Chondrocyte (in vitro differentiated cells): Measurements from ENCODE around the gene GADD45GIP1. TPM values are rescaled to one million over a fixed set of nuclear protein-coding genes. Genes with fewer than 3 reads are reported as not detected.

Experiments used
- DNase-seq: peaks from one replicate; pipeline ENCODE4 v3.0.0; 2021; ENCODE audit warnings: mixed read lengths, low spot score
- H3K27ac Mint-ChIP-seq: one replicate; pipeline ENCODE4 v1.8.0; 2021; ENCODE audit warnings: mild to moderate bottlenecking, moderate library complexity, mixed read lengths; ENCODE audit not compliant: unreplicated experiment
- H3K27me3 Mint-ChIP-seq: 2 replicates; pipeline ENCODE4 v1.8.0; 2021; ENCODE audit warnings: low read depth, mixed read lengths
- H3K36me3 Mint-ChIP-seq: 2 replicates; pipeline ENCODE4 v1.8.0; 2021; ENCODE audit warnings: low read depth, mixed read lengths
- H3K4me1 Mint-ChIP-seq: 2 replicates; pipeline ENCODE4 v1.8.0; 2021; ENCODE audit warnings: low read depth, mild to moderate bottlenecking, mixed read lengths
- H3K4me3 Mint-ChIP-seq: one replicate; pipeline ENCODE4 v1.8.0; 2021; ENCODE audit warnings: mild to moderate bottlenecking, moderate library complexity, mixed read lengths; ENCODE audit not compliant: unreplicated experiment
- H3K9me3 Mint-ChIP-seq: 2 replicates; pipeline ENCODE4 v1.8.0; 2021; ENCODE audit warnings: low read depth, mixed read lengths
- total RNA-seq: library from RNA; stranded (reverse); gene quantifications from 3 replicates; pipeline ENCODE4 v1.2.1, GENCODE V29; 2021
- TF ChIP-seq, protein P1 (sequence below): fragments of 200-600 bp; sonication (generic); IDR thresholded peaks from 2 replicates; pipeline ENCODE4 v1.5.0; 2021; ENCODE audit warnings: antibody characterized with exemption, mild to moderate bottlenecking, moderate library complexity

GADD45GIP1 gene
- total RNA-seq, 1 donor from 2014 or later, result 29.1 TPM

DNA sequence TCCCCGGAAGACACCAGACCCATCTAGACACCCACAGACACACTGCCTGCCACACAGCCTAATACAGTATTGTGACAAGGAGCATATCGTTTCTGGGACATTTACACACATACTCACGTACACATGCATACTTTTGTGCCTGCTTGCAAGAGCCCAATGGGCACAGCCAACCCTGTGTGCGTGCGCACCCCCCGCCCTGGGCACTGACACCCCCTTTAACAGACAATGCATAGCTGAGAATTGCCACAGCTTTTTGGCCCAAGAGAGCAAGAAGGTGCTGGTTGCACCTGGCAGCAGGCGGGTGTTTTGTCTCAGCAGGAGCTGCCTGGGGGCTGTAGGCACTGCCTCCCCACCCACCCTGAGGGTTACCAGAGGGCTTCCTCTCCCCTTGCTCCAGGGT lies 36.5 kb upstream of the GADD45GIP1 start:
- Mint-ChIP-seq H3K27ac (no peak overlapping the region), H3K36me3 (peaks cover 1% of the 10 kb centered on the region), H3K4me3 (no peak overlapping the region), H3K4me1 (peaks cover 23% of the 10 kb centered on the region), H3K27me3 (no peaks in the 10 kb centered on the region), H3K9me3 (no peaks in the 10 kb centered on the region)
- TF ChIP-seq, protein P1, sequence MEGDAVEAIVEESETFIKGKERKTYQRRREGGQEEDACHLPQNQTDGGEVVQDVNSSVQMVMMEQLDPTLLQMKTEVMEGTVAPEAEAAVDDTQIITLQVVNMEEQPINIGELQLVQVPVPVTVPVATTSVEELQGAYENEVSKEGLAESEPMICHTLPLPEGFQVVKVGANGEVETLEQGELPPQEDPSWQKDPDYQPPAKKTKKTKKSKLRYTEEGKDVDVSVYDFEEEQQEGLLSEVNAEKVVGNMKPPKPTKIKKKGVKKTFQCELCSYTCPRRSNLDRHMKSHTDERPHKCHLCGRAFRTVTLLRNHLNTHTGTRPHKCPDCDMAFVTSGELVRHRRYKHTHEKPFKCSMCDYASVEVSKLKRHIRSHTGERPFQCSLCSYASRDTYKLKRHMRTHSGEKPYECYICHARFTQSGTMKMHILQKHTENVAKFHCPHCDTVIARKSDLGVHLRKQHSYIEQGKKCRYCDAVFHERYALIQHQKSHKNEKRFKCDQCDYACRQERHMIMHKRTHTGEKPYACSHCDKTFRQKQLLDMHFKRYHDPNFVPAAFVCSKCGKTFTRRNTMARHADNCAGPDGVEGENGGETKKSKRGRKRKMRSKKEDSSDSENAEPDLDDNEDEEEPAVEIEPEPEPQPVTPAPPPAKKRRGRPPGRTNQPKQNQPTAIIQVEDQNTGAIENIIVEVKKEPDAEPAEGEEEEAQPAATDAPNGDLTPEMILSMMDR, result no peak
- DNase-seq, result no peak

DNA sequence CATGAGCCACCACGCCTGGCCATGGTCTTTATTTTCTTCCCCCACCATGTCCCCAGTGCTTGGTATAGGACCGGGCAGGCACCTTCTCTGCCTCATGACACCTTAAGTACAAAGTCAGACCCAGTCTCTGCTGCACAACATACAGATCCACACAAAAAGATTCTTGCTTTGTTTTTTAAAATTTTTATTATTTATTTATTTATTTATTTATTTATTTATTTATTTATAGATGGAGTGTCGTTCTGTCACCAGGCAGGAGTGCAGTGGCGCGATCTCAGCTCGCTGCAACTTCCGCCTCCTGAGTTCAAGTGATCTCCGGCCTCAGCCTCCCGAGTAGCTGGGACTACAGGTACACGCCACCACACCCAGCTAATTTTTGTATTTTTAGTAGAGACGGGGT lies 35.7 kb upstream of the GADD45GIP1 start:
- H3K4me1 Mint-ChIP-seq, result peaks cover 18% of the 10 kb centered on the region
- H3K4me3 Mint-ChIP-seq, result no peak overlapping the region
- no peaks in the 10 kb centered on the region for H3K9me3 Mint-ChIP-seq
- no peaks in the 10 kb centered on the region for H3K27me3 Mint-ChIP-seq
- TF ChIP-seq, protein P1, result no peak
- no peaks in the 10 kb centered on the region for H3K36me3 Mint-ChIP-seq
- no peak for DNase-seq
- no peak overlapping the region for H3K27ac Mint-ChIP-seq

DNA sequence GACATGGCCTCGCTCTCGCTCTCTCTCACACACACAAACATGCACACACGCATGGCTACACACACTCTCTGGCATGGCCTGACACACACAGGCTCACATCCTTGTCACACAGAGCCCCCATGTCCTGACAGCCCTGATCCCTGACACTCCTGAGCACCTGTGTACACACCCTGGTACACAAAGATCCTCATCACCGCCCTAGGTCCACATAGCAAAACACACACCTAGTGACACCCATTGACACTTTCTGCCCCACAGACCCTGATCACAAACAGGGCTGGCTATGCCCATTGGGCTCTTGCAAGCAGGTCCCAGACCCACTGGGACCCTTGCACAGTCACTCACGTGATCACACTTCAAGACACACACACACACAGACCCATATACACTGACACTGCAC lies 34.3 kb upstream of the GADD45GIP1 start:
- Mint-ChIP-seq H3K27me3 (no peaks in the 10 kb centered on the region), H3K27ac (no peak overlapping the region), H3K4me3 (no peak overlapping the region), H3K36me3 (no peaks in the 10 kb centered on the region), H3K9me3 (no peaks in the 10 kb centered on the region), H3K4me1 (peaks cover 7% of the 10 kb centered on the region)
- TF ChIP-seq, protein P1, result no peak
- DNase-seq, result no peak

DNA sequence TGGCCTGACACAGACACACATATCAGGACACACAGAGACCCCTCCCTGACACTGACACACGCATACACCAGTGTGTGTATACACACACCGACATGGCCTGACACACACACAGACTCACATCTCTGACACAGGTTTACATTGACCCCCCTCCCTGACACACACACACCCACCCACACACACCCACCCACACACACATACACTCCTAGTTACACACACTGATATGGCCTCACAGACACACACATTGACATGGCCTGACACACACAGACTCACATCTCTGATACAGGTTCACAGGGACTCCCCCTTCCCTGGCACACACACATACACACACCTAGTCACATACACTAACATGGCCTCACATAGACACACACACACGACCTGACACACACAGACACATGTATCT lies 33.8 kb upstream of the GADD45GIP1 start:
- no peaks in the 10 kb centered on the region for H3K27me3 Mint-ChIP-seq
- DNase-seq, result no peak
- H3K4me3 Mint-ChIP-seq, result no peak overlapping the region

DNA sequence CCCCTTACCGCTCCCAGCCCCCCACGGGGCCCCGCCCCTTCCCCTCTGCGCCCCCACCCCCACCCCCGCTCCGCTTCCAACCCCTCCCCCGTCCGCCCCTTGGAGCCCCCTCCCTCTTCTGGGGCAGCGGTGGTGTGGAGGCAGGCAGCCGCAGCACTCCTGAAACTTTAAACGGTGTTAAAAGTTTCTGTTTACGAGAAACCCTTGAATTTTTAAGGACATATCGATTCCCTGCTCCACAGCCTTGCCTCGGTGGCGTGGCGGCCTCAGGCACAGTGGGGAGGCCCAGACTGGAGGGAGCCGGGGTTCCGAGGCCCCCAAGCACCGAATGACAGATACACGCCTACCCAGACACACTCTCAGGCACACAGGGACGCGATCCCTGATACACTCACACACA lies 33.4 kb upstream of the GADD45GIP1 start:
- H3K27ac Mint-ChIP-seq, result no peak overlapping the region

More for the DNA sequence above, 33.8 kb upstream of the GADD45GIP1 start:
- Mint-ChIP-seq H3K9me3 (no peaks in the 10 kb centered on the region), H3K27ac (no peak overlapping the region), H3K4me1 (peaks cover 5% of the 10 kb centered on the region), H3K36me3 (no peaks in the 10 kb centered on the region)
- TF ChIP-seq, protein P1, result no peak

More for the DNA sequence above, 33.4 kb upstream of the GADD45GIP1 start:
- no peak for DNase-seq
- H3K27me3 Mint-ChIP-seq, result no peaks in the 10 kb centered on the region
- H3K36me3 Mint-ChIP-seq, result no peaks in the 10 kb centered on the region
- H3K4me3 Mint-ChIP-seq, result no peak overlapping the region
- H3K4me1 Mint-ChIP-seq, result peaks cover 7% of the 10 kb centered on the region
- H3K9me3 Mint-ChIP-seq, result no peaks in the 10 kb centered on the region
- TF ChIP-seq, protein P1, result no peak
